Spleen (tissue), 11 donors: ENCODE results near the gene CFAP107. TPM values are rescaled to one million over a fixed set of nuclear protein-coding genes. Genes with fewer than 3 reads are reported as not detected.

ENCODE experiments used
- DNase-seq: peaks from one replicate; pipeline ENCODE4 v3.0.0-alpha.2; 2020
- H3K27ac ChIP-seq, 8 donors: fragments of 200-600 bp; sonication (generic) in 7 of 8; 1 replicate in 4 of 8; 2 replicates in 4 of 8; pipeline versions ENCODE4 v1.5.0 to v1.8.0; 2016 to 2021; ENCODE audit warnings: inconsistent platforms in 4 of 8, mild to moderate bottlenecking in 4 of 8, moderate library complexity in 1 of 8
- H3K27me3 ChIP-seq, 7 donors: fragments of 200-600 bp; sonication (generic) in 6 of 7; replicated peaks in 1 of 7; 1 replicate in 4 of 7; 2 replicates in 3 of 7; pipeline versions ENCODE4 v1.5.0 to v1.8.0; 2016 to 2021; ENCODE audit warnings: inconsistent platforms in 3 of 7, mild to moderate bottlenecking in 1 of 7
- H3K36me3 ChIP-seq, 6 donors: fragments of 200-600 bp; sonication (generic) in 5 of 6; 1 replicate in 4 of 6; 2 replicates in 2 of 6; pipeline versions ENCODE4 v1.5.0 to v1.8.0; 2016 to 2021; ENCODE audit warnings: inconsistent platforms in 2 of 6
- H3K4me1 ChIP-seq, 6 donors: fragments of 200-600 bp; sonication (generic) in 5 of 6; 1 replicate in 3 of 6; 2 replicates in 3 of 6; pipeline versions ENCODE4 v1.5.0 to v1.8.0; 2016 to 2021; ENCODE audit warnings: inconsistent platforms in 3 of 6
- H3K4me3 ChIP-seq, 8 donors: fragments of 200-600 bp; sonication (generic) in 7 of 8; 1 replicate in 4 of 8; 2 replicates in 4 of 8; pipeline versions ENCODE4 v1.5.0 to v1.8.0; 2016 to 2021; ENCODE audit warnings: inconsistent platforms in 4 of 8, mild to moderate bottlenecking in 4 of 8, moderate library complexity in 2 of 8
- H3K9me3 ChIP-seq, 8 donors: fragments of 200-600 bp; sonication (generic) in 7 of 8; 1 replicate in 4 of 8; 2 replicates in 4 of 8; pipeline versions ENCODE4 v1.5.0 to v1.8.0; 2016 to 2021; ENCODE audit warnings: inconsistent platforms in 4 of 8
- CTCF ChIP-seq, 11 experiments: fragments of 200-600 bp in 7 of 11; fragments of 450-650 bp in 4 of 11; sonication (generic) in 4 of 11; IDR thresholded peaks in 8 of 11; conservative IDR thresholded peaks in 3 of 11; 1 replicate in 7 of 11; 2 replicates in 4 of 11; pipeline versions ENCODE4 v1.4.0 to v1.8.0; 2016 to 2021; ENCODE audit warnings: antibody characterized with exemption in 11 of 11, inconsistent platforms in 4 of 11, mild to moderate bottlenecking in 1 of 11
- POLR2A ChIP-seq, 3 donors: fragments of 450-650 bp; IDR thresholded peaks; one replicate each; pipeline ENCODE4 v1.5.1; 2017; ENCODE audit warnings: antibody characterized with exemption in 3 of 3, mild to moderate bottlenecking in 1 of 3
- POLR2AphosphoS5 ChIP-seq, 3 donors: sonication (generic); formaldehyde crosslinking; IDR thresholded peaks; one replicate each; pipeline ENCODE4 v1.5.1; 2017; ENCODE audit warnings: antibody characterized with exemption in 3 of 3
- WGBS, 5 donors: extraction: QIAGEN DNeasy Blood & Tissue Kit in 3 of 5; methylation state at CpG; one replicate each; pipeline versions ENCODE4 v1.1.5 to v1.1.7; 2013 to 2018; 5-methylcytosine and 5-hydroxymethylcytosine counted together
- intact Hi-C: fragments of 100-400 bp; cut with DNase I; formaldehyde crosslinking; loops from one replicate; pipeline ENCODE4 v1.15.0; 2023; ENCODE audit warnings: low total_unique reads
- polyA plus RNA-seq, 3 donors: library from polyadenylated mRNA; stranded (reverse); fragments of 200-250 nt; gene quantifications; one replicate each; pipeline ENCODE4 v1.2.1, GENCODE V29; 2013
- total RNA-seq, 7 donors: library from RNA; depleted of rRNA in 3 of 7; stranded (reverse); fragments of >200 nt in 3 of 7; fragmentation: NEBNext Ultra II Directional in 4 of 7; extraction: Animal tissue kit (Norgen Biotek cat#: 25700) in 4 of 7; gene quantifications; one replicate each; pipeline versions ENCODE4 v1.1.0 to v1.2.1, GENCODE V29; 2016 to 2021
- donor health status: healthy with polysubstance abuse.
- donor health status: DM: no; HTN: no; CAD: no; lungs with moderate emphysema.
- donor health status: DM: no; HTN: no; CAD: no.
- donor health status: Bipolar disorder and iron deficiency.
- donor health status: healthy.
- donor health status: DM: no; HTN: no; CAD: no.
- donor health status: DM: yes; HTN: yes; CAD: no.

Gene CFAP107
- total and polyA plus RNA-seq, 10 donors = not detected

GRCh38 chr1:12754738-12755137 lies 8.7 kb downstream of the CFAP107 start:
- H3K4me3 ChIP-seq = no peak overlapping the region
- TF ChIP-seq POLR2AphosphoS5 (IDR thresholded peaks at IDR 0.05) (no peak), POLR2A (IDR thresholded peaks at IDR 0.05) (no peak), CTCF (IDR thresholded peaks at IDR 0.05 in 8 of 11, conservative IDR thresholded peaks at IDR 0.05 in 3 of 11) (no peak)
- intact Hi-C loops = no loop called here
- no peak for DNase-seq
- no peaks in the 10 kb centered on the region for H3K36me3 ChIP-seq
- no peak overlapping the region for H3K27ac ChIP-seq
- 80 to 86% (median 83%) methylated on average over 4 of the region's 4 CpGs for WGBS, 5 donors
- no peaks in the 10 kb centered on the region for H3K4me1 ChIP-seq
- peaks cover 0 to 56% (median 0%) of the 10 kb centered on the region in 7 donors for H3K27me3 ChIP-seq
- peaks cover 5 to 12% (median 10%) of the 10 kb centered on the region in 8 donors for H3K9me3 ChIP-seq

GRCh38 chr1:12756273-12756672 lies 10.3 kb downstream of the CFAP107 start:
- Histone ChIP-seq H3K27ac (no peak overlapping the region), H3K36me3 (no peaks in the 10 kb centered on the region), H3K4me3 (no peak overlapping the region), H3K4me1 (no peaks in the 10 kb centered on the region), H3K9me3 (no peaks in the 10 kb centered on the region), H3K27me3 (peaks cover 0 to 57% (median 0%) of the 10 kb centered on the region in 7 donors)
- intact Hi-C loops = no loop called here
- TF ChIP-seq CTCF (IDR thresholded peaks at IDR 0.05 in 8 of 11, conservative IDR thresholded peaks at IDR 0.05 in 3 of 11) (no peak), POLR2AphosphoS5 (IDR thresholded peaks at IDR 0.05) (no peak), POLR2A (IDR thresholded peaks at IDR 0.05) (no peak)
- DNase-seq = no peak
- 53 to 77% (median 64%) methylated on average over 2 of the region's 2 CpGs for WGBS, 5 donors

GRCh38 chr1:12756768-12757413 lies 10.9 kb downstream of the CFAP107 start:
- no peak for TF ChIP-seq CTCF (IDR thresholded peaks at IDR 0.05 in 8 of 11, conservative IDR thresholded peaks at IDR 0.05 in 3 of 11)
- DNase-seq = no peak
- intact Hi-C loops = no loop called here
- Histone ChIP-seq H3K27ac (no peak overlapping the region), H3K4me3 (no peak overlapping the region), H3K27me3 (peaks cover 0 to 55% (median 0%) of the 10 kb centered on the region in 7 donors), H3K4me1 (no peaks in the 10 kb centered on the region), H3K9me3 (no peaks in the 10 kb centered on the region), H3K36me3 (no peaks in the 10 kb centered on the region)
- WGBS, 5 donors = 76 to 88% (median 77%) methylated on average over 6 of the region's 6 CpGs

DNA sequence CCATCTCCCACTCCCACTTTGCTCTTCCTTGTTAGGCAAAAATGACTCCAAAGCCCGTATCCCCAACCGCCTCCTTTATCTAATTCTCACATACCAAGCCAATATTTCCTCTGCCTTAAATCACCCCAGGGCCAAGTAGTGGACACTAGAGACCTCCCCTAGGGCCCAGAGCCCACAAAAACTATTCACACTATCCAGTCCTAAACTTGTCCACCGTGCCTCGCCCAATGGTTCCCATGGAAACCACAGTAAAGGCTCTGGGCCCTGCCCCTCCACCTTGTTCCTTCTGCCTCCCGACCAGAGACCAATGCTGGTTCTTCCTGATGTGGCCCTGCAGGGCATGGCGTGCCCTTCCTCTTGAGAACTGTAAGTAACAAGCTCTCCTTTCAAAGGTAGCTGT lies 11.8 kb downstream of the CFAP107 start:
- intact Hi-C loops = no loop called here

More for the DNA sequence above, 11.8 kb downstream of the CFAP107 start:
- Histone ChIP-seq H3K36me3 (no peaks in the 10 kb centered on the region), H3K4me1 (no peaks in the 10 kb centered on the region), H3K27ac (no peak overlapping the region), H3K9me3 (no peaks in the 10 kb centered on the region), H3K27me3 (peaks cover 0 to 55% (median 0%) of the 10 kb centered on the region in 7 donors), H3K4me3 (no peak overlapping the region)
- 64 to 73% (median 70%) methylated on average over 6 of the region's 6 CpGs for WGBS, 5 donors
- DNase-seq = no peak
- TF ChIP-seq POLR2AphosphoS5 (IDR thresholded peaks at IDR 0.05) (no peak), POLR2A (IDR thresholded peaks at IDR 0.05) (no peak), CTCF (IDR thresholded peaks at IDR 0.05 in 8 of 11, conservative IDR thresholded peaks at IDR 0.05 in 3 of 11) (no peak)
